Liver (tissue), 9 donors: ENCODE data around the gene THEMIS. TPM values are rescaled to one million over a fixed set of nuclear protein-coding genes. Genes with fewer than 3 reads are reported as not detected.

ENCODE experiments used
- DNase-seq: peaks from one replicate; pipeline ENCODE4 v3.0.0-alpha.2; 2017; ENCODE audit warnings: low spot score
- H3K27ac ChIP-seq, 2 donors: one replicate each; pipeline ENCODE4 v1.7.0; 2013; ENCODE audit warnings: inconsistent platforms in 2 of 2, low read length in 2 of 2, control low read depth in 1 of 2, low read depth in 1 of 2, mild to moderate bottlenecking in 1 of 2
- H3K27me3 ChIP-seq, 4 donors: one replicate each; pipeline versions ENCODE4 v1.6.1 to v1.7.0; 2013; ENCODE audit warnings: low read length in 3 of 4, inconsistent platforms in 1 of 4, mild to moderate bottlenecking in 1 of 4, moderate library complexity in 1 of 4; ENCODE audit not compliant: control insufficient read depth in 4 of 4, insufficient read depth in 4 of 4
- H3K36me3 ChIP-seq, 4 donors: one replicate each; pipeline versions ENCODE4 v1.6.1 to v1.7.0; 2013; ENCODE audit warnings: low read length in 3 of 4, mild to moderate bottlenecking in 3 of 4, low read depth in 1 of 4, moderate library complexity in 1 of 4; ENCODE audit not compliant: control insufficient read depth in 4 of 4, insufficient read depth in 3 of 4
- H3K4me1 ChIP-seq, 4 donors: one replicate each; pipeline versions ENCODE4 v1.6.1 to v1.7.0; 2013; ENCODE audit warnings: low read length in 3 of 4, mild to moderate bottlenecking in 3 of 4, moderate library complexity in 1 of 4; ENCODE audit not compliant: control insufficient read depth in 4 of 4, insufficient read depth in 4 of 4
- H3K4me3 ChIP-seq, 3 donors: one replicate each; pipeline versions ENCODE4 v1.6.1 to v1.7.0; 2013; ENCODE audit warnings: low read length in 3 of 3, control low read depth in 1 of 3, low read depth in 1 of 3, mild to moderate bottlenecking in 1 of 3
- H3K9ac ChIP-seq, 2 donors: one replicate each; pipeline ENCODE4 v1.7.0; 2013; ENCODE audit warnings: low read length in 2 of 2, mild to moderate bottlenecking in 2 of 2, moderate library complexity in 2 of 2, control low read depth in 1 of 2, low read depth in 1 of 2
- H3K9me3 ChIP-seq, 4 donors: one replicate each; pipeline versions ENCODE4 v1.6.1 to v1.7.0; 2013; ENCODE audit warnings: low read length in 3 of 4; ENCODE audit not compliant: control insufficient read depth in 4 of 4
- EGR1 ChIP-seq, 2 donors: IDR thresholded peaks; 2 replicates each; pipeline ENCODE4 v1.6.1; 2016 to 2018; ENCODE audit warnings: antibody characterized with exemption in 2 of 2, low read depth in 2 of 2
- FOXA1 ChIP-seq: IDR thresholded peaks from 2 replicates; pipeline ENCODE4 v1.6.1; 2016; ENCODE audit warnings: antibody characterized with exemption
- FOXA2 ChIP-seq: IDR thresholded peaks from 2 replicates; pipeline ENCODE4 v1.6.1; 2016; ENCODE audit warnings: antibody characterized with exemption
- GABPA ChIP-seq, 2 donors: IDR thresholded peaks in 1 of 2; conservative IDR thresholded peaks in 1 of 2; 2 replicates each; pipeline ENCODE4 v1.6.1; 2016; ENCODE audit warnings: antibody characterized with exemption in 2 of 2, mild to moderate bottlenecking in 1 of 2, moderate library complexity in 1 of 2
- HNF4A ChIP-seq, 2 donors: conservative IDR thresholded peaks; 2 replicates each; pipeline ENCODE4 v1.6.1; 2016; ENCODE audit warnings: antibody characterized with exemption in 2 of 2, mild to moderate bottlenecking in 2 of 2
- HNF4G ChIP-seq: IDR thresholded peaks from 2 replicates; pipeline ENCODE4 v1.6.1; 2016; ENCODE audit warnings: antibody characterized with exemption
- JUND ChIP-seq, 2 donors: IDR thresholded peaks; 2 replicates each; pipeline ENCODE4 v1.6.1; 2016; ENCODE audit warnings: antibody characterized with exemption in 2 of 2
- NR2F2 ChIP-seq: IDR thresholded peaks from 2 replicates; pipeline ENCODE4 v1.6.1; 2016; ENCODE audit warnings: antibody characterized with exemption
- RXRA ChIP-seq, 2 donors: IDR thresholded peaks; 2 replicates each; pipeline ENCODE4 v1.6.1; 2017 to 2018; ENCODE audit warnings: antibody characterized with exemption in 2 of 2, mild to moderate bottlenecking in 1 of 2
- SP1 ChIP-seq: IDR thresholded peaks from 2 replicates; pipeline ENCODE4 v1.6.1; 2018; ENCODE audit warnings: antibody characterized with exemption, mild to moderate bottlenecking
- TAF1 ChIP-seq: conservative IDR thresholded peaks from 2 replicates; pipeline ENCODE4 v1.6.1; 2016; ENCODE audit warnings: antibody characterized with exemption, mild to moderate bottlenecking
- YY1 ChIP-seq: IDR thresholded peaks from 2 replicates; pipeline ENCODE4 v1.6.1; 2016; ENCODE audit warnings: antibody characterized with exemption, mild to moderate bottlenecking
- WGBS: extraction: QIAGEN DNeasy Blood & Tissue Kit; methylation state at CpG from one replicate; pipeline ENCODE4 v1.1.7; 2013; 5-methylcytosine and 5-hydroxymethylcytosine counted together
- polyA plus RNA-seq, 2 donors: library from polyadenylated mRNA; stranded (reverse) in 1 of 2; unstranded in 1 of 2; fragments of 200-250 nt in 1 of 2; fragments of >200 nt in 1 of 2; fragmentation: Nextera tagmentation in 1 of 2; extraction: Ambion mirVana in 1 of 2; gene quantifications; one replicate each; pipeline versions ENCODE4 v1.2.1 to v1.2.3, GENCODE V29; 2013 to 2015
- total RNA-seq, 2 donors: library from RNA; depleted of rRNA; stranded (reverse); fragments of >200 nt; gene quantifications; one replicate each; pipeline ENCODE4 v1.2.3, GENCODE V29; 2014
- TF ChIP-seq, protein P1 (sequence below): IDR thresholded peaks from 2 replicates; pipeline ENCODE4 v1.6.1; 2016; ENCODE audit warnings: antibody characterized with exemption
- TF ChIP-seq, protein P2 (sequence below): IDR thresholded peaks from 2 replicates; pipeline ENCODE4 v1.6.1; 2016; ENCODE audit warnings: antibody characterized with exemption
- TF ChIP-seq, protein P3 (sequence below): IDR thresholded peaks from 2 replicates; pipeline ENCODE4 v1.6.1; 2016; ENCODE audit warnings: antibody characterized with exemption
- TF ChIP-seq, protein P4 (sequence below): IDR thresholded peaks from 2 replicates; pipeline ENCODE4 v1.6.1; 2016; ENCODE audit warnings: antibody characterized with exemption, mild to moderate bottlenecking
- TF ChIP-seq, protein P5 (sequence below): fragments of 150-350 bp; IDR thresholded peaks from 2 replicates; pipeline ENCODE4 v1.5.1; 2017; ENCODE audit warnings: improper control_type of control experiment, low read depth, low read length; ENCODE audit not compliant: missing input control
- donor health status: healthy.
- donor health status: healthy.
- donor health status: healthy.
- donor health status: healthy.
- donor health status: healthy.

The THEMIS gene
- total and polyA plus RNA-seq, 4 donors = 0.05 to 0.59 (median 0.21) TPM

GRCh38 chr6:127794405-127794804 lies 106.5 kb downstream of the THEMIS start:
- H3K27me3 ChIP-seq = no peaks in the 10 kb centered on the region
- no peak overlapping the region for H3K27ac ChIP-seq
- no peaks in the 10 kb centered on the region for H3K9me3 ChIP-seq
- no peaks in the 10 kb centered on the region for H3K4me1 ChIP-seq
- no peaks in the 10 kb centered on the region for H3K36me3 ChIP-seq
- DNase-seq = no peak
- 67% methylated on average over 1 of the region's 1 CpG for WGBS
- TF ChIP-seq RXRA (IDR thresholded peaks at IDR 0.05) = no peak
- TF ChIP-seq SP1 = no peak
- no peak for TF ChIP-seq JUND (IDR thresholded peaks at IDR 0.05)
- TF ChIP-seq, protein P1, sequence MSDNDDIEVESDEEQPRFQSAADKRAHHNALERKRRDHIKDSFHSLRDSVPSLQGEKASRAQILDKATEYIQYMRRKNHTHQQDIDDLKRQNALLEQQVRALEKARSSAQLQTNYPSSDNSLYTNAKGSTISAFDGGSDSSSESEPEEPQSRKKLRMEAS = no peak
- no peak for TF ChIP-seq TAF1
- TF ChIP-seq, protein P2, sequence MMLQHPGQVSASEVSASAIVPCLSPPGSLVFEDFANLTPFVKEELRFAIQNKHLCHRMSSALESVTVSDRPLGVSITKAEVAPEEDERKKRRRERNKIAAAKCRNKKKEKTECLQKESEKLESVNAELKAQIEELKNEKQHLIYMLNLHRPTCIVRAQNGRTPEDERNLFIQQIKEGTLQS = no peak
- TF ChIP-seq, protein P3, sequence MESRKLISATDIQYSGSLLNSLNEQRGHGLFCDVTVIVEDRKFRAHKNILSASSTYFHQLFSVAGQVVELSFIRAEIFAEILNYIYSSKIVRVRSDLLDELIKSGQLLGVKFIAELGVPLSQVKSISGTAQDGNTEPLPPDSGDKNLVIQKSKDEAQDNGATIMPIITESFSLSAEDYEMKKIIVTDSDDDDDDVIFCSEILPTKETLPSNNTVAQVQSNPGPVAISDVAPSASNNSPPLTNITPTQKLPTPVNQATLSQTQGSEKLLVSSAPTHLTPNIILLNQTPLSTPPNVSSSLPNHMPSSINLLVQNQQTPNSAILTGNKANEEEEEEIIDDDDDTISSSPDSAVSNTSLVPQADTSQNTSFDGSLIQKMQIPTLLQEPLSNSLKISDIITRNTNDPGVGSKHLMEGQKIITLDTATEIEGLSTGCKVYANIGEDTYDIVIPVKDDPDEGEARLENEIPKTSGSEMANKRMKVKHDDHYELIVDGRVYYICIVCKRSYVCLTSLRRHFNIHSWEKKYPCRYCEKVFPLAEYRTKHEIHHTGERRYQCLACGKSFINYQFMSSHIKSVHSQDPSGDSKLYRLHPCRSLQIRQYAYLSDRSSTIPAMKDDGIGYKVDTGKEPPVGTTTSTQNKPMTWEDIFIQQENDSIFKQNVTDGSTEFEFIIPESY = no peak
- no peak for TF ChIP-seq GABPA (IDR thresholded peaks at IDR 0.05 in 1 of 2, conservative IDR thresholded peaks at IDR 0.05 in 1 of 2)
- no peak overlapping the region for H3K4me3 ChIP-seq
- no peak overlapping the region for H3K9ac ChIP-seq

GRCh38 chr6:127793396-127793795 lies 107.5 kb downstream of the THEMIS start:
- 89% methylated on average over 1 of the region's 1 CpG for WGBS
- Histone ChIP-seq H3K9ac (no peak overlapping the region), H3K9me3 (no peaks in the 10 kb centered on the region), H3K27me3 (no peaks in the 10 kb centered on the region), H3K36me3 (no peaks in the 10 kb centered on the region), H3K4me1 (no peaks in the 10 kb centered on the region), H3K27ac (no peak overlapping the region), H3K4me3 (no peak overlapping the region)
- no peak for DNase-seq
- TF ChIP-seq SP1 (no peak), YY1 (no peak), JUND (IDR thresholded peaks at IDR 0.05) (no peak), GABPA (IDR thresholded peaks at IDR 0.05 in 1 of 2, conservative IDR thresholded peaks at IDR 0.05 in 1 of 2) (no peak), RXRA (IDR thresholded peaks at IDR 0.05) (no peak), NR2F2 (no peak), FOXA1 (no peak), HNF4A (conservative IDR thresholded peaks at IDR 0.05) (no peak), FOXA2 (no peak), TAF1 (no peak), EGR1 (IDR thresholded peaks at IDR 0.05; ENCODE audit: low read depth in 2 of 2) (no peak), HNF4G (no peak)
- TF ChIP-seq, protein P2 = no peak
- TF ChIP-seq, protein P4, sequence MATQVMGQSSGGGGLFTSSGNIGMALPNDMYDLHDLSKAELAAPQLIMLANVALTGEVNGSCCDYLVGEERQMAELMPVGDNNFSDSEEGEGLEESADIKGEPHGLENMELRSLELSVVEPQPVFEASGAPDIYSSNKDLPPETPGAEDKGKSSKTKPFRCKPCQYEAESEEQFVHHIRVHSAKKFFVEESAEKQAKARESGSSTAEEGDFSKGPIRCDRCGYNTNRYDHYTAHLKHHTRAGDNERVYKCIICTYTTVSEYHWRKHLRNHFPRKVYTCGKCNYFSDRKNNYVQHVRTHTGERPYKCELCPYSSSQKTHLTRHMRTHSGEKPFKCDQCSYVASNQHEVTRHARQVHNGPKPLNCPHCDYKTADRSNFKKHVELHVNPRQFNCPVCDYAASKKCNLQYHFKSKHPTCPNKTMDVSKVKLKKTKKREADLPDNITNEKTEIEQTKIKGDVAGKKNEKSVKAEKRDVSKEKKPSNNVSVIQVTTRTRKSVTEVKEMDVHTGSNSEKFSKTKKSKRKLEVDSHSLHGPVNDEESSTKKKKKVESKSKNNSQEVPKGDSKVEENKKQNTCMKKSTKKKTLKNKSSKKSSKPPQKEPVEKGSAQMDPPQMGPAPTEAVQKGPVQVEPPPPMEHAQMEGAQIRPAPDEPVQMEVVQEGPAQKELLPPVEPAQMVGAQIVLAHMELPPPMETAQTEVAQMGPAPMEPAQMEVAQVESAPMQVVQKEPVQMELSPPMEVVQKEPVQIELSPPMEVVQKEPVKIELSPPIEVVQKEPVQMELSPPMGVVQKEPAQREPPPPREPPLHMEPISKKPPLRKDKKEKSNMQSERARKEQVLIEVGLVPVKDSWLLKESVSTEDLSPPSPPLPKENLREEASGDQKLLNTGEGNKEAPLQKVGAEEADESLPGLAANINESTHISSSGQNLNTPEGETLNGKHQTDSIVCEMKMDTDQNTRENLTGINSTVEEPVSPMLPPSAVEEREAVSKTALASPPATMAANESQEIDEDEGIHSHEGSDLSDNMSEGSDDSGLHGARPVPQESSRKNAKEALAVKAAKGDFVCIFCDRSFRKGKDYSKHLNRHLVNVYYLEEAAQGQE = no peak
- TF ChIP-seq, protein P3 = no peak
- TF ChIP-seq, protein P1 = no peak
- TF ChIP-seq, protein P5, sequence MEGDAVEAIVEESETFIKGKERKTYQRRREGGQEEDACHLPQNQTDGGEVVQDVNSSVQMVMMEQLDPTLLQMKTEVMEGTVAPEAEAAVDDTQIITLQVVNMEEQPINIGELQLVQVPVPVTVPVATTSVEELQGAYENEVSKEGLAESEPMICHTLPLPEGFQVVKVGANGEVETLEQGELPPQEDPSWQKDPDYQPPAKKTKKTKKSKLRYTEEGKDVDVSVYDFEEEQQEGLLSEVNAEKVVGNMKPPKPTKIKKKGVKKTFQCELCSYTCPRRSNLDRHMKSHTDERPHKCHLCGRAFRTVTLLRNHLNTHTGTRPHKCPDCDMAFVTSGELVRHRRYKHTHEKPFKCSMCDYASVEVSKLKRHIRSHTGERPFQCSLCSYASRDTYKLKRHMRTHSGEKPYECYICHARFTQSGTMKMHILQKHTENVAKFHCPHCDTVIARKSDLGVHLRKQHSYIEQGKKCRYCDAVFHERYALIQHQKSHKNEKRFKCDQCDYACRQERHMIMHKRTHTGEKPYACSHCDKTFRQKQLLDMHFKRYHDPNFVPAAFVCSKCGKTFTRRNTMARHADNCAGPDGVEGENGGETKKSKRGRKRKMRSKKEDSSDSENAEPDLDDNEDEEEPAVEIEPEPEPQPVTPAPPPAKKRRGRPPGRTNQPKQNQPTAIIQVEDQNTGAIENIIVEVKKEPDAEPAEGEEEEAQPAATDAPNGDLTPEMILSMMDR = no peak
